IMR-90 (cell line): ENCODE results near the gene KDM6A. TPM values are rescaled to one million over a fixed set of nuclear protein-coding genes. Genes with fewer than 3 reads are reported as not detected.

ENCODE experiments used
- ATAC-seq: fragments of 200-7000 bp; cut with Tn5 transposase; 2 replicates; pipeline ENCODE4 v1.9.1; 2020; ENCODE audit warnings: low read depth, mild to moderate bottlenecking, moderate library complexity
- BruUV-seq: library from RNA; stranded (reverse); fragments of 400-500 nt; replicated peaks from 2 replicates; lab custom pipeline; 2021; lab: Mats Ljungman, UMichigan
- CTCF ChIA-PET: fragments of 300-600 bp; formaldehyde crosslinking; extraction: SDS; loops from one replicate; lab custom pipeline; 2021; ENCODE audit warnings: antibody characterized with exemption; lab: Yijun Ruan, JAX
- POLR2A ChIA-PET: fragments of 300-600 bp; sonication (Branson Sonifier 250); formaldehyde crosslinking; loops from one replicate; lab custom pipeline; 2022; ENCODE audit warnings: antibody characterized with exemption; ENCODE audit not compliant: unreplicated experiment; lab: Charles Lee
- DNase-seq: peaks from one replicate; pipeline ENCODE4 v3.0.0; 2013
- H2AFZ ChIP-seq: replicated peaks from 2 replicates; pipeline ENCODE3; 2013; ENCODE audit warnings: low read length, mild to moderate bottlenecking; ENCODE audit not compliant: poor library complexity
- H2AK5ac ChIP-seq: 2 replicates; pipeline ENCODE4 v1.6.1; 2013; ENCODE audit warnings: low read depth, low read length, inconsistent platforms
- H2AK9ac ChIP-seq: replicated peaks from 2 replicates; pipeline ENCODE3; 2013; ENCODE audit warnings: mild to moderate bottlenecking, low read depth, low read length, moderate library complexity; ENCODE audit not compliant: poor library complexity
- H2BK120ac ChIP-seq: 2 replicates; pipeline ENCODE4 v1.6.1; 2013; ENCODE audit warnings: low read depth, low read length, inconsistent platforms
- H2BK15ac ChIP-seq: 3 replicates; pipeline ENCODE4 v1.6.1; 2013; ENCODE audit warnings: low read depth, low read length, inconsistent platforms
- H2BK20ac ChIP-seq: 2 replicates; pipeline ENCODE4 v1.6.1; 2013; ENCODE audit warnings: low read depth, mild to moderate bottlenecking, inconsistent platforms, low read length, moderate library complexity
- H2BK5ac ChIP-seq: 2 replicates; pipeline ENCODE4 v1.6.1; 2013; ENCODE audit warnings: mild to moderate bottlenecking, low read depth, low read length, inconsistent platforms; ENCODE audit not compliant: poor library complexity, severe bottlenecking
- H3K14ac ChIP-seq: replicated peaks from 2 replicates; pipeline ENCODE4 v1.6.1; 2013; ENCODE audit warnings: low read depth, low read length, inconsistent platforms
- H3K18ac ChIP-seq: 2 replicates; pipeline ENCODE4 v1.6.1; 2013; ENCODE audit warnings: low read depth, low read length, control low read depth
- H3K23ac ChIP-seq: 2 replicates; pipeline ENCODE4 v1.6.1; 2013; ENCODE audit warnings: low read depth, low read length, inconsistent platforms
- H3K27ac ChIP-seq: 2 replicates; pipeline ENCODE4 v1.5.1; 2013; ENCODE audit warnings: mild to moderate bottlenecking, control low read depth, low read length; ENCODE audit not compliant: insufficient read depth
- H3K27me3 ChIP-seq: 2 replicates; pipeline ENCODE4 v1.6.1; 2013; ENCODE audit warnings: low read length; ENCODE audit not compliant: control insufficient read depth, insufficient read depth
- H3K36me3 ChIP-seq: 2 replicates; pipeline ENCODE4 v1.6.1; 2013; ENCODE audit warnings: low read length, mixed read lengths; ENCODE audit not compliant: control insufficient read depth, insufficient read depth
- H3K4ac ChIP-seq: 2 replicates; pipeline ENCODE4 v1.6.1; 2013; ENCODE audit warnings: low read depth, low read length, inconsistent platforms
- H3K4me1 ChIP-seq: 2 replicates; pipeline ENCODE4 v1.6.1; 2013; ENCODE audit warnings: low read length, mixed read lengths; ENCODE audit not compliant: control insufficient read depth, insufficient read depth
- H3K4me2 ChIP-seq: 2 replicates; pipeline ENCODE4 v1.6.1; 2013; ENCODE audit warnings: low read depth, mild to moderate bottlenecking, control low read depth, low read length, moderate library complexity
- H3K4me3 ChIP-seq: 2 replicates; pipeline ENCODE4 v1.5.1; 2013; ENCODE audit warnings: low read depth, mild to moderate bottlenecking, control low read depth, low read length, moderate library complexity; ENCODE audit not compliant: insufficient read depth
- H3K56ac ChIP-seq: 2 replicates; pipeline ENCODE4 v1.6.1; 2013; ENCODE audit warnings: low read length, inconsistent platforms; ENCODE audit not compliant: insufficient read depth; ENCODE audit errors: extremely low read depth
- H3K79me1 ChIP-seq, 2 experiments: 2 replicates each; pipeline ENCODE4 v1.6.1; 2013; ENCODE audit warnings: low read length in 2 of 2, inconsistent platforms in 1 of 2, low read depth in 1 of 2
- H3K9ac ChIP-seq: 2 replicates; pipeline ENCODE4 v1.6.1; 2013; ENCODE audit warnings: low read depth, low read length, control low read depth
- H3K9me1 ChIP-seq: 2 replicates; pipeline ENCODE4 v1.6.1; 2013; ENCODE audit warnings: low read length, inconsistent platforms; ENCODE audit not compliant: insufficient read depth
- H3K9me3 ChIP-seq: 2 replicates; pipeline ENCODE4 v1.6.1; 2013; ENCODE audit warnings: low read length; ENCODE audit not compliant: control insufficient read depth, insufficient read depth
- H4K20me1 ChIP-seq: 2 replicates; pipeline ENCODE4 v1.6.1; 2013; ENCODE audit warnings: low read length, inconsistent platforms; ENCODE audit not compliant: insufficient read depth
- H4K5ac ChIP-seq: 2 replicates; pipeline ENCODE4 v1.6.1; 2013; ENCODE audit warnings: mild to moderate bottlenecking, low read depth, low read length, control low read depth
- H4K8ac ChIP-seq, 2 experiments: 2 replicates each; pipeline ENCODE4 v1.6.1; 2013; ENCODE audit warnings: low read depth in 2 of 2, low read length in 2 of 2, control low read depth in 1 of 2, inconsistent platforms in 1 of 2
- H4K91ac ChIP-seq: 2 replicates; pipeline ENCODE4 v1.6.1; 2013; ENCODE audit warnings: low read depth, low read length, inconsistent platforms; ENCODE audit not compliant: insufficient read depth
- BHLHE40 ChIP-seq: fragments of 150-350 bp; IDR thresholded peaks from 2 replicates; pipeline ENCODE4 v1.6.1; 2016; ENCODE audit warnings: mild to moderate bottlenecking, low read depth, low read length
- CEBPB ChIP-seq: IDR thresholded peaks from 2 replicates; pipeline ENCODE4 v1.6.1; 2012; ENCODE audit warnings: low read depth, low read length, improper control_type of control experiment
- CTCF ChIP-seq: conservative IDR thresholded peaks from 2 replicates; pipeline ENCODE4 v1.5.1; 2012; ENCODE audit warnings: mild to moderate bottlenecking, low read depth, low read length, improper control_type of control experiment
- ELK1 ChIP-seq: fragments of 150-350 bp; IDR thresholded peaks from 2 replicates; pipeline ENCODE4 v1.6.1; 2016; ENCODE audit warnings: low read depth, mild to moderate bottlenecking, low read length, moderate library complexity, borderline replicate concordance
- FOS ChIP-seq: fragments of 150-350 bp; IDR thresholded peaks from 2 replicates; pipeline ENCODE4 v1.6.1; 2016; ENCODE audit warnings: low read depth, low read length
- MAFK ChIP-seq: IDR thresholded peaks from 2 replicates; pipeline ENCODE4 v1.6.1; 2012; ENCODE audit warnings: low read depth, low read length, improper control_type of control experiment
- MAZ ChIP-seq: IDR thresholded peaks from 2 replicates; pipeline ENCODE4 v1.6.1; 2012; ENCODE audit warnings: low read depth, mild to moderate bottlenecking, low read length, improper control_type of control experiment, moderate library complexity, borderline replicate concordance
- MXI1 ChIP-seq: IDR thresholded peaks from 2 replicates; pipeline ENCODE4 v1.6.1; 2012; ENCODE audit warnings: low read depth, mild to moderate bottlenecking, low read length, moderate library complexity, borderline replicate concordance
- NFE2L2 ChIP-seq: fragments of 150-350 bp; IDR thresholded peaks from 2 replicates; pipeline ENCODE4 v1.6.1; 2016; ENCODE audit warnings: low read depth, mild to moderate bottlenecking, low read length
- RCOR1 ChIP-seq: IDR thresholded peaks from 2 replicates; pipeline ENCODE4 v1.6.1; 2012; ENCODE audit warnings: mild to moderate bottlenecking, low read length, improper control_type of control experiment; ENCODE audit not compliant: insufficient replicate concordance
- WGBS, 2 experiments: methylation state at CpG; one replicate each; pipeline versions ENCODE4 v1.1.5 to v1.1.7; 2013; ENCODE audit warnings: missing lambda C conversion rate in 2 of 2; ENCODE audit not compliant: insufficient read length in 1 of 2; ENCODE audit errors: extremely low coverage in 2 of 2; 5-methylcytosine and 5-hydroxymethylcytosine counted together
- dilution Hi-C: fragments of 300-500 bp; cut with HindIII; formaldehyde crosslinking; loops from one replicate; pipeline ENCODE4 v1.14.3; 2018; ENCODE audit warnings: low sequenced_read_pairs; ENCODE audit not compliant: unreplicated experiment
- in situ Hi-C: fragments of 300-500 bp; cut with MboI; formaldehyde crosslinking; loops from 3 replicates; pipeline ENCODE4 v1.14.3; 2019; ENCODE audit warnings: low sequenced_read_pairs, inconsistent platforms, mixed read lengths
- intact Hi-C: fragments of 100-400 bp; cut with micrococcal nuclease; formaldehyde crosslinking; loops from 2 replicates; pipeline ENCODE4 v1.10.0; 2022
- polyA plus RNA-seq, 3 experiments: library from polyadenylated mRNA; depleted of rRNA; stranded (reverse); fragments of >200 nt; gene quantifications; 2 replicates each; pipeline ENCODE4 v1.2.3, GENCODE V29; 2012; ENCODE audit warnings: low replicate concordance in 1 of 3
- total RNA-seq: library from RNA; depleted of rRNA; stranded (reverse); fragments of >200 nt; gene quantifications from 2 replicates; pipeline ENCODE4 v1.2.3, GENCODE V29; 2012

KDM6A gene
- total and polyA plus RNA-seq, 2 of the 4 experiments (the other 2 are of a cell fraction): 11.7 to 24.9 TPM

GRCh38 chrX:44935640-44936039, 62.7 kb downstream of the KDM6A start:
- ChIA-PET CTCF (no interaction called here), POLR2A (no interaction called here)
- Histone ChIP-seq H3K36me3 (no peaks in the 10 kb centered on the region), H2AK9ac (no peak overlapping the region), H2BK120ac (no peak overlapping the region), H2AK5ac (no peak overlapping the region), H4K91ac (no peak overlapping the region), H4K8ac (no peak overlapping the region), H4K20me1 (peaks cover 34% of the 10 kb centered on the region; the same call in 1 of the 2 replicates), H3K56ac (no peak overlapping the region), H3K9me3 (no peaks in the 10 kb centered on the region), H3K9me1 (peaks cover 2% of the 10 kb centered on the region; the same call in 1 of the 2 replicates), H2BK5ac (no peak overlapping the region), H3K4me3 (no peak overlapping the region), H3K4me2 (no peak overlapping the region), H3K18ac (no peak overlapping the region), H2BK20ac (no peak overlapping the region), H3K23ac (no peak overlapping the region), H3K27me3 (no peaks in the 10 kb centered on the region), H3K27ac (no peak overlapping the region), H2AFZ (no peak overlapping the region), H3K14ac (no peak overlapping the region), H4K5ac (no peak overlapping the region), H2BK15ac (no peak overlapping the region), H3K4me1 (no peaks in the 10 kb centered on the region), H3K9ac (no peak overlapping the region), H3K79me1 (peaks cover 13 to 51% of the 10 kb centered on the region in 2 experiments; a peak in 3 of 4 replicates), H3K4ac (no peak overlapping the region)
- intact Hi-C loops (loop anchor here (5.0 kb wide), 1 partner anchor 978 kb away; no protein-coding TSS in a partner anchor), in situ Hi-C loops (no loop called here), dilution Hi-C loops (no loop called here)
- WGBS, 2 experiments: 100% methylated on average over 1 of the region's 5 CpGs; no CpG with 5 or more reads in 1 of the 2 experiments
- ATAC-seq (no peak), DNase-seq (no peak)
- BruUV-seq: no TSS peak
- no peak for TF ChIP-seq RCOR1
- no peak for TF ChIP-seq NFE2L2
- TF ChIP-seq BHLHE40: no peak
- no peak for TF ChIP-seq MXI1
- no peak for TF ChIP-seq MAZ
- TF ChIP-seq CTCF: no peak
- TF ChIP-seq FOS: no peak
- no peak for TF ChIP-seq CEBPB
- no peak for TF ChIP-seq ELK1
- TF ChIP-seq MAFK: no peak
